HT1080 (cell line): ENCODE data around the gene LCE1F. TPM values are rescaled to one million over a fixed set of nuclear protein-coding genes. Genes with fewer than 3 reads are reported as not detected.

Experiments
- DNase-seq: peaks from one replicate; pipeline ENCODE4 v3.0.0-alpha.2; 2015; ENCODE audit warnings: low read depth
- polyA plus RNA-seq, 2 experiments: library from polyadenylated mRNA; depleted of rRNA; stranded (reverse); fragments of >200 nt; gene quantifications; 2 replicates each; pipeline ENCODE4 v1.2.3, GENCODE V29; 2015
- total RNA-seq: library from RNA; depleted of rRNA; stranded (reverse); fragments of >200 nt; shearing (Covaris generic); gene quantifications from 2 replicates; pipeline ENCODE4 v1.2.3, GENCODE V29; 2014; rRNA removed

Gene LCE1F
- not detected in 2 replicates for total RNA-seq
- polyA plus RNA-seq (2015; cell fraction: cytosol; rRNA removed), result not detected in 2 replicates
- polyA plus RNA-seq (2015; cell fraction: nucleus; rRNA removed), result not detected in 2 replicates

DNA sequence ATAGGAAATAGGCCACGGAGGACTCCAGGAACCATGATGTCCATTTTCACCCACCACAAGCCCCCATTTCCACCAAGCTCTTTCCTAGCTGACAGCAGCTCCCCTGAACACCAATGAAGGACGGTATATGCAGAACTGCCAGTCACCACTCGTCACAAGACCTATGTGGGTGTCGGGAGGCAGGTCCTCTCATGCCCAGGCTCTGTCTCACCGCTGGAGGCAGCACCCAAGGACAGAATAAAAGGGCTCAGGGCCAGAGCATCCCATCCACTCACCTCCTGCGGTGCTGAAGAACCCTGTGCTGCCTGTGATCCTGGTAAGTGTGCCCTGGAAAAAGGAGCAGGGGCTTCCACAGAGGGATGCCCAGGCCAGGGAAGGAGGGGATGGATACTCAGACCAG, at the start of gene LCE1F:
Gene LCE1F (plus strand): TSS at position 266 of the 400 bp plus-strand sequence. CDS start 1,232 bp downstream, outside the sequence.
- no peak for DNase-seq

DNA sequence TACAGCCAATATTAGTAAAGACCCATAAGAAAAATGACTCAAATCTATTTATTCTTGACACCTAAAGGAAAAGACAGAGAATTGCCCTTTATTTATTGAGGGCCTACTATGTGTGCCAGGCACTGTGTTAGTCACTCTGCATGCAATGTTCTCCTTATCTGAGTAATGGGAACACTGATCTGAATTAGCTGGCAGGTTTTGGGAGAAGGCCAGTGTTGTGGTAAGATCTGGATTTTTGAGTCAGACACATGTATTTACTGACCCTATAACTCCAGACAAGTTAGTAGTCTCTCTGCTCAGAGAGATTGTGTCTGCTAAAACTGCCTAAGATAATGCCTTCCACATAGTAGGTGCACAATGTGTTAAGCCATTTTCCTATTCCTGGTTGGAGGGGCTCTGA, 49.7 kb upstream of the LCE1F start:
- DNase-seq, result peak; percentile 29

GRCh38 chr1:152728986-152729385, 46.0 kb upstream of the LCE1F start:
- DNase-seq, result no peak

- DNase-seq, result peak; percentile 7
Observed at GRCh38 chr1:152735648-152736047, 39.3 kb upstream of the LCE1F start.

GRCh38 chr1:152737997-152738396, 36.9 kb upstream of the LCE1F start:
- DNase-seq, result no peak

DNA sequence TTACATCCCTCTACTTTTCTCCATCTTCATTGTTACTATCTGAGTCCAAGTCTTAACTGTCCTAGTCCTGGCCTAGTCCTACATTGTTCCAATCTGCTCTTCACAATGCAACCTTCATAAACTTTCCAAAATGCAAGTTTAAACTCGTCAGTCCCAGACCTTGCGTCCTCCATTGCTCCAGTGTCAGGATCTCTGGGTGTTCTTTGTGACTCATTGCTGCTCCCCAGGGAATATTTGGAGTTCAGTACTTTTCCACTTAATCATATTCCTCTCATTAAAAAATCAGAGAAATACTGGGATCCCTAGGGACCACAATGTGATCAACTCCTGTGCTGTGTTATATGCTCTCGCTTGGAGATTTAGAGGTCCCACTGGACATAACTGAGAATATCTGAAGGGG, 35.1 kb upstream of the LCE1F start:
- DNase-seq, result no peak

- DNase-seq, result peak; percentile 7
Observed at GRCh38 chr1:152741656-152742055, 33.3 kb upstream of the LCE1F start.

DNA sequence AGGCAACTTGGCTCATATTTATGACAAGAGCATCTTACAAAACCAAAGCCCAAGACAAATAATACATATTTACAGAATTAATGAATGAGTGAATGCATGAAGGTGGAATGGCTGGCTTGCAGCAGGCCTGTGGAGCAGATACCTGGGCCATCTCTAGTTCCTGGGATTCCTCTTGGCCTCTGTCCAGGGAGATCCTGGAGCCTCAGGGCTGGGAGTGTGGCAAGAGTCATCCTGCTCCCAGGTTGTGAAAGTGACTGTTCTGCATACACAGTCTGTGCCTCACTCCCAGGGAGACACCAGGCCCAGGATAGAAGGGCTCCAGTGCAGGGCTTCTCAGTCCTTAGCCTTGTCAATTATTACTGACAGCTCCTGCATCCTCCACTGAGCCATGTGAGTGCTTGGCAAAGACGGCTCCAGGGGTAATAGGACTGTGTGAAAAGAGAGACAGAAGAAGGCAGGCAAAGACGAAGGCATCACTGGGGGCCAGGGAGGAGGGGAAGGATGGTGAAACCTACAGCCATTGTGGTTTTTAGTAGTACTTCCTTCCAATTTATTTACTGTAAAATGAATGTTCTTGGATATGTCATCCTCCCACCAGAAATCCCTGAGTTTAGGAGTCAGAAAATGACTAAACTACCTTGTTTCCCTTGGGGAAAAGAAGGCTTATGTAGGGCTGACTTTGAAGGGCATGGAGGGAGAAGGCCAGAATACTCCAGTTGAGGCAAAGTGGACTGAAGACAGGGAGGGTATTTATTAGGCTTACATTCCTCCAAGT, 31.4 kb upstream of the LCE1F start:
- peak; percentile 17 for DNase-seq

DNA sequence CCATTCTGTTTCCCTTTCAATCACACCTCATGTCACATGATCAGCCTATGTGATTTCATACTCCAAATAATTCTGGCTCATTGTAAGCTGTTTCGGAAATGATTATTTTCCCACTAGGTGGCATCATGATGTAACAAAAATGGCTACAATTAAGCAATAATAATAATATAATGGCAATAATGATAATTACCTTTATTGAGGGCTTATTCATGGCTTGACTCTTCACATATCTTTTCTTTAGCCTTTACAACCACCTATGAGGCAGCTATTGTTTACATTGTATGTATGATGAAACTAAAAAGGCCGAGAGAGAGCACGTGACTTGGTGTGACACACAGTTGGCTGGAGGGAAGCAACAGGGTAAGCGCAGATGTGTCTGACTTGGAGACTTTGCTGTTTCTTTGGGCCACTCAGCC, 29.6 kb upstream of the LCE1F start:
- peak; percentile 77 for DNase-seq

DNA sequence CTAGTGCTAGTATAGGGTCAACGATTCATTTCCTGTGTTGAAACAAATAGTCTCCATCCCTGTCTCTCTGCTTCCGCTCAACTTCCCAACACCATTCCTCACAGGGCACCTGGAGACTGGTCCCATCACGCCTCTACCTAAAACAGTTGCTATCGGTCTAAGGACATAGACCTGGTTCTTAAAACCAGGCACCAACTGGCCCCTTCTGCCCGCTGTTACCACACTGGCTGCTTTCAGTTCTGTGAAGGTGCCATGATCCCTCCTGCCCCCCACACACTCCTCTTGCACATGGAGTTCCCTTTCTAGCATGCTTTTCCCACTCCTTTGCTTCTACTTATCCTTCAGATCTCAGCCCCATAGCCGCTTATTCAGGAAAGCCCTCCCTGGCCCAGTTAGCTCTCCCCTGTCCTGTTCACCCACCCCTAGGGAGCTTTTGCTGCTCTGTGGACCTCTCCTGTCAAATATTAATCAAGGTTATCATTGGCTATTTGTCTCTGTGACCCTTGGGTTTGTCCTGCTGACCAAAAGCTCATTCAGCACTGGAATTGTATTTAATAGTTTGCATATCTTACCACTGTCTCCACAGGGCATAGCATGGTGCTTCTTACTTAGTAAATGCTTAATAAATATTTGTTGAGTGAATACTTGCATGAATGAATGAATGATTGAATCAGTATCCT, 29.0 kb upstream of the LCE1F start:
- no peak for DNase-seq

GRCh38 chr1:152747831-152748230, 27.1 kb upstream of the LCE1F start:
- no peak for DNase-seq

DNA sequence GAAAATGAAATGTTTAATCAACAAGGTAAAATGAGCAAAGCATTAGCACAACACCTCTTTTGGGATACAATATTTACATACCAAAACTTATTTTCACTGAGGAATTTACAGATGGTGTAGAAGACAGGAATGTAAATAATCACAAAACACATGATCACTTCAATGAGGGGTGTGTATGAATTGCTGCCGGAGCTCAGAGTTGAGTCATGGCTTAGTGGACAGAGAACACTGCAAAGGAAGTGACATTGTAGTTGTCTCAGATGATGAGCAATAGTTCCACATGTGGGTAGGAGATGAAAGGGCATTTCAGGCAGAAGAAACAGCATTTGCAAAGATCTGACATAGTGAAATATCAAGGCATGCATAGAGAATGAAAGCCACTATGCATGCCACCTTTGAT, 22.7 kb upstream of the LCE1F start:
- DNase-seq, result peak; percentile 91

DNA sequence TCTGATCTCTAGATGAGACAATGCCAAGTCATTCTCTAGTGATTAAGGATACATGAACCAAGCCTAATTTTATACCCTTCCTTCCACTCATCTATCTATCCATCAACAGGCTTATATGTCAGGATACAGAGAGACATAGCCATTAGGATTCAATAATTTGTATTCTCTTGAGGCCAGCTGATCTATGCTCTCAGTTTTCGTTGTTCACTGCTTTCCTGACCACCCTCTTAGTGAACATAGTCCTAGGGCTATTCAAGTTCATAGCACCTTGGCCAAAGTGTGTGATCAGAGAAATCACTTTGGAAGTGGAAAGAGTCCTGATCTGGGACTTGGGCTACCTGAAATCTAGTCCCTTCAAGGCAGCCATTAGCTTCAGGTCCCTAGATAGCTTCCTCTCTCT, 21.4 kb upstream of the LCE1F start:
- no peak for DNase-seq

- DNase-seq, result no peak
Observed at GRCh38 chr1:152756872-152757271, 18.1 kb upstream of the LCE1F start.

- DNase-seq, result no peak
Observed at GRCh38 chr1:152757747-152758146, 17.2 kb upstream of the LCE1F start, which contains the start of gene KPRP. KPRP (plus strand) TSS chr1:152758025; CDS start chr1:152759589, 1,564 bp downstream.

- no peak for DNase-seq
Observed at GRCh38 chr1:152758636-152759035, 16.3 kb upstream of the LCE1F start.

DNA sequence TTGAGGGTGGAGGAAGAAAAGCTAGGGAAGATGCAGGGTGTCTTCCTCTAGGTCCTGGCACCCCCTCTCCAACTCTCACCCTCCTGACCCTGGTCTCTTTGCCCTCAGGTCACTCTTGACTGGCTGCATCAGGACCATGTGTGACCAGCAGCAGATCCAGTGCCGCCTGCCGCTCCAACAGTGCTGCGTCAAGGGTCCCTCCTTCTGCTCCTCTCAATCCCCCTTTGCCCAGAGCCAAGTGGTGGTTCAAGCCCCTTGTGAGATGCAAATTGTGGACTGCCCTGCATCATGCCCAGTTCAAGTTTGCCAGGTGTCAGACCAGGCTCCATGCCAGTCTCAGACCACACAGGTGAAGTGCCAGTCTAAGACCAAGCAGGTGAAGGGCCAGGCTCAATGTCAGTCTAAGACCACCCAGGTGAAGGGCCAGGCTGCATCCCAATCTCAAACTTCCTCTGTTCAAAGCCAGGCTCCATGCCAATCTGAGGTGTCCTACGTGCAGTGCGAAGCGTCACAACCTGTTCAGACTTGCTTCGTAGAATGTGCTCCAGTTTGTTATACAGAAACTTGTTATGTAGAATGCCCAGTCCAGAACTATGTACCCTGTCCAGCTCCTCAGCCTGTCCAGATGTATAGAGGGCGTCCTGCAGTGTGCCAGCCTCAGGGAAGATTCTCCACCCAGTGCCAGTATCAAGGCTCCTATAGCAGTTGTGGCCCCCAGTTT, 15.3 kb upstream of the LCE1F start:
- no peak for DNase-seq

- DNase-seq, result no peak
Observed at GRCh38 chr1:152760551-152761190, 14.3 kb upstream of the LCE1F start.

DNA sequence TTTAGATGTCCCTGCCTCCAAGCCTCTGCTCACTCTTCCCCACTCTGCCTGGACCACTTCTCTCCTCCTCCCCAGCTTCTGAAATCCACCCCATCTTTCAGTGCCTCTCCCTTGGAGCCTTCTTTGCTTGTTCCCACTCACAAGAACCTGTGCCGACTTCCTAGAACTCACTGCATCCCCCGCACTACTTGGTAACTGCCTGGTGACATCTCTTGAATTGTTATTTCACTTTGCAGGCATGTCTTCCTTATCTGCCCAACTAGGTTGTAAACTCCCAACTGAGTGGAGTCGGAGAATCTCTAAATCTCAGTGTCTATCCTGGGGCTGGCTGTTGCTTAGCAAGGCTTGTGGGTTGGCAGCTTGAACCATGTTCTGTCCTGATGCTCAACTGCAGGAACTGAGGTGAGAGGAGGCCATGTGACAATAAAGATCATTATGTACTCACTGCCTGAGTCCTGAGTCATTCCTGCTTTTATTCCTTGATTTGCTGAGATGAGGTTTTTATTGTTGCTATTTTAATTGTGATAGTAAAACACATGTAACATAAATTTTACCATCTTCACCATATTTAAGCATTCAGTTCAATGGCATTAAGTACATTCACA, 13.2 kb upstream of the LCE1F start:
- peak; percentile 31 for DNase-seq

- peak; percentile 50 for DNase-seq
Observed at GRCh38 chr1:152768847-152769533, 6.0 kb upstream of the LCE1F start.
